Putamen (tissue), 1 donor: ENCODE measurements around the gene RASSF9.

ENCODE experiments used
- DNase-seq: peaks from one replicate; pipeline ENCODE4 v3.0.0-alpha.2; 2016; ENCODE audit warnings: low spot score

The RASSF9 gene

GRCh38 chr12:85821206-85821605 lies 15.0 kb downstream of the RASSF9 start:
- no peak for DNase-seq

- no peak for DNase-seq
Measured at GRCh38 chr12:85820101-85820500, 16.1 kb downstream of the RASSF9 start.

GRCh38 chr12:85814741-85815140 lies 21.5 kb downstream of the RASSF9 start:
- DNase-seq: no peak

- DNase-seq: no peak
Measured at GRCh38 chr12:85814071-85814470, 22.1 kb downstream of the RASSF9 start.

- DNase-seq: no peak
Measured at GRCh38 chr12:85809500-85809899, 26.7 kb downstream of the RASSF9 start.

GRCh38 chr12:85807730-85808129 lies 28.5 kb downstream of the RASSF9 start:
- no peak for DNase-seq

- no peak for DNase-seq
Measured at GRCh38 chr12:85805654-85806053, 30.6 kb downstream of the RASSF9 start.

- DNase-seq: no peak
Measured at GRCh38 chr12:85804663-85805062, 31.5 kb downstream of the RASSF9 start.

- no peak for DNase-seq
Measured at GRCh38 chr12:85803923-85804322, 32.3 kb downstream of the RASSF9 start.

- no peak for DNase-seq
Measured at GRCh38 chr12:85803231-85803630, 33.0 kb downstream of the RASSF9 start.

GRCh38 chr12:85798122-85798521 lies 38.1 kb downstream of the RASSF9 start:
- no peak for DNase-seq

GRCh38 chr12:85796001-85796400 lies 40.2 kb downstream of the RASSF9 start:
- no peak for DNase-seq

GRCh38 chr12:85794531-85794930 lies 41.7 kb downstream of the RASSF9 start:
- DNase-seq: no peak

- no peak for DNase-seq
Measured at GRCh38 chr12:85784096-85784720, 52.0 kb downstream of the RASSF9 start.

GRCh38 chr12:85782711-85783110 lies 53.5 kb downstream of the RASSF9 start:
- DNase-seq: no peak

- DNase-seq: no peak
Measured at GRCh38 chr12:85781766-85782165, 54.4 kb downstream of the RASSF9 start.

- no peak for DNase-seq
Measured at GRCh38 chr12:85779768-85780167, 56.4 kb downstream of the RASSF9 start.

GRCh38 chr12:85775091-85775490 lies 61.1 kb downstream of the RASSF9 start:
- DNase-seq: no peak

- DNase-seq: no peak
Measured at GRCh38 chr12:85765453-85765869, 70.7 kb downstream of the RASSF9 start.

GRCh38 chr12:85759623-85760022 lies 76.6 kb downstream of the RASSF9 start:
- DNase-seq: no peak

- no peak for DNase-seq
Measured at GRCh38 chr12:85759091-85759490, 77.1 kb downstream of the RASSF9 start.

- no peak for DNase-seq
Measured at GRCh38 chr12:85755760-85756159, 80.4 kb downstream of the RASSF9 start.
